ENCODE results near the gene TRPM5. TPM values are rescaled to one million over a fixed set of nuclear protein-coding genes. Genes with fewer than 3 reads are reported as not detected.

TRPM5 gene
- total and polyA plus RNA-seq, 2 experiments from 2014 or later: not detected

DNA sequence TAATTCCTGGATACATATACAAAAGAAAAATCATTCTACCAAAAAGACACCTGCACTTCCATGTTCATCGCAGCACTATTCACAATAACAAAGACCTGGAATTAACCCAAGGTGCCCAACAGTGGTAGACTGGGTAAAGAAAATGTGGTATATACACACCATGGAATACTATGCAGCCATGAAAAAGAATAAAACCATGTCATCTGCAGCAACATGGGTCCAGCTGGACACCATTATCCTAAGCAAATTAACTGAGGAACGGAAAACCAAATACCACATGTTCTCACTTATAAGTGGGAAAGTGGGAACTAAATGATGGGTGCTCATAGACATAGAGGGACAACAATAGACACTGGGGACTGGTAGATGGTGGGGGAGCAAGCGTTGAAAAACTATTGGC, 4.5 kb downstream of the TRPM5 start:
- H3K27ac ChIP-seq (ENCODE audit: low read depth): no peak overlapping the region
- no peaks in the 10 kb centered on the region for H4K20me1 ChIP-seq (replicated peaks; ENCODE audit: insufficient read depth)
- H3K4me3 ChIP-seq: no peak overlapping the region
- TF ChIP-seq CTCF (conservative IDR thresholded peaks at IDR 0.05; ENCODE audit: low read depth in 2 of 2): no peak
- TF ChIP-seq STAT1 (IDR thresholded peaks at IDR 0.05; ENCODE audit: unreplicated experiment): no peak
- TF ChIP-seq CREB1 (CRISPR knock-in tag; IDR thresholded peaks at IDR 0.05; ENCODE audit: low read depth): no peak
- no peak for TF ChIP-seq EZH2 (IDR thresholded peaks at IDR 0.05; ENCODE audit: low read depth, unreplicated experiment)
- no peak for TF ChIP-seq ETS1 (IDR thresholded peaks at IDR 0.05)
- no peak for TF ChIP-seq NANOG (IDR thresholded peaks at IDR 0.05; ENCODE audit: borderline replicate concordance)
- no peak for TF ChIP-seq REST (IDR thresholded peaks at IDR 0.05; ENCODE audit: unreplicated experiment)
- no peak for TF ChIP-seq ZNF462 (CRISPR knock-in tag; IDR thresholded peaks at IDR 0.05)
- no peak for TF ChIP-seq ZNF331 (CRISPR knock-in tag; IDR thresholded peaks at IDR 0.05; ENCODE audit: low read depth)
- no peak for TF ChIP-seq ZNF114 (CRISPR knock-in tag; IDR thresholded peaks at IDR 0.05)
- TF ChIP-seq POLR2AphosphoS5 (IDR thresholded peaks at IDR 0.05; ENCODE audit: low read depth): no peak
- TF ChIP-seq EZH2phosphoT487 (IDR thresholded peaks at IDR 0.05; ENCODE audit: unreplicated experiment): no peak
- TF ChIP-seq JUNB (IDR thresholded peaks at IDR 0.05; ENCODE audit: unreplicated experiment): no peak
- no peaks in the 10 kb centered on the region for H3K36me3 ChIP-seq (ENCODE audit: insufficient read depth)
- peaks cover 32% of the 10 kb centered on the region for H3K27me3 ChIP-seq (ENCODE audit: insufficient read depth)
- no peak overlapping the region for H3K27ac Mint-ChIP-seq
- H3K4me1 ChIP-seq (ENCODE audit: insufficient read depth): no peaks in the 10 kb centered on the region
- no peaks in the 10 kb centered on the region for H3K79me2 ChIP-seq (replicated peaks; ENCODE audit: insufficient read depth)
- H3K9me2 ChIP-seq (ENCODE audit: insufficient read depth): no peaks in the 10 kb centered on the region
- DNase-seq (ENCODE audit: low spot score): no peak
- no peaks in the 10 kb centered on the region for H3K9me3 Mint-ChIP-seq
- H3K4me3 Mint-ChIP-seq: no peak overlapping the region
- no peaks in the 10 kb centered on the region for H3F3A ChIP-seq (replicated peaks; ENCODE audit: low read depth)
- no peaks in the 10 kb centered on the region for H3K36me3 Mint-ChIP-seq (ENCODE audit: low read depth)
- no peak overlapping the region for H3K4me2 ChIP-seq
- H3K4me1 Mint-ChIP-seq: no peaks in the 10 kb centered on the region
- peaks cover 38% of the 10 kb centered on the region for H3K27me3 Mint-ChIP-seq (ENCODE audit: insufficient read depth, low read depth, poor library complexity)
- no peak overlapping the region for H2AFZ ChIP-seq
- ATAC-seq: no peak

Data from GM23338 (cell line).